ENCODE measurements around the gene XPC.

Gene XPC

GRCh38 chr3:14222457-14222856, 44.1 kb upstream of the XPC start:
- TF ChIP-seq, protein P1, sequence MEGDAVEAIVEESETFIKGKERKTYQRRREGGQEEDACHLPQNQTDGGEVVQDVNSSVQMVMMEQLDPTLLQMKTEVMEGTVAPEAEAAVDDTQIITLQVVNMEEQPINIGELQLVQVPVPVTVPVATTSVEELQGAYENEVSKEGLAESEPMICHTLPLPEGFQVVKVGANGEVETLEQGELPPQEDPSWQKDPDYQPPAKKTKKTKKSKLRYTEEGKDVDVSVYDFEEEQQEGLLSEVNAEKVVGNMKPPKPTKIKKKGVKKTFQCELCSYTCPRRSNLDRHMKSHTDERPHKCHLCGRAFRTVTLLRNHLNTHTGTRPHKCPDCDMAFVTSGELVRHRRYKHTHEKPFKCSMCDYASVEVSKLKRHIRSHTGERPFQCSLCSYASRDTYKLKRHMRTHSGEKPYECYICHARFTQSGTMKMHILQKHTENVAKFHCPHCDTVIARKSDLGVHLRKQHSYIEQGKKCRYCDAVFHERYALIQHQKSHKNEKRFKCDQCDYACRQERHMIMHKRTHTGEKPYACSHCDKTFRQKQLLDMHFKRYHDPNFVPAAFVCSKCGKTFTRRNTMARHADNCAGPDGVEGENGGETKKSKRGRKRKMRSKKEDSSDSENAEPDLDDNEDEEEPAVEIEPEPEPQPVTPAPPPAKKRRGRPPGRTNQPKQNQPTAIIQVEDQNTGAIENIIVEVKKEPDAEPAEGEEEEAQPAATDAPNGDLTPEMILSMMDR (IDR thresholded peaks at IDR 0.05; ENCODE audit: low read depth, low read length, missing control alignments), result no peak
- H3K4me3 ChIP-seq (replicated peaks; ENCODE audit: low read depth, low read length), result no peak overlapping the region
- no peak for DNase-seq (ENCODE audit: extremely low read depth, low read depth)

DNA sequence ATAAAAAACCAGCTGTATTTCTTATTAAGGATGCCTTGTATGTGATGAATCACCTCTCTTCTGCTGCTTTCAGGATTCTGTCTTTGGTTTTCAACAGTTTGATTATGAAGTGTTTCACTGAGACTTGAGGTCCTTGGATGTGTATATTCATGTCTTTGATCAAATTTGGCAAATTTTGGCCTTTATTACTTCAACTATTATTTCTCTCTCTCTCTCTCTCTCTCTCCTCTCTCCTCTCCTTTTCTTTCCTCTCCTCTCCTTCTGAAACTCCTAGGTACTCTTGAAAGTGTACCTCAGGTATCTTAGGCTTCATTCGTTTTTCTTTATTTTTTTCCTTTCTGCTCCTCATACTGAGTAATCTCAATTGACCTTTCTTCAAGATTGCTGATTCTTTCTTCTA, 43.5 kb upstream of the XPC start:
- no peak for DNase-seq (ENCODE audit: extremely low read depth, low read depth)
- TF ChIP-seq, protein P1 (IDR thresholded peaks at IDR 0.05; ENCODE audit: low read depth, low read length, missing control alignments), result no peak
- no peak overlapping the region for H3K4me3 ChIP-seq (replicated peaks; ENCODE audit: low read depth, low read length)

DNA sequence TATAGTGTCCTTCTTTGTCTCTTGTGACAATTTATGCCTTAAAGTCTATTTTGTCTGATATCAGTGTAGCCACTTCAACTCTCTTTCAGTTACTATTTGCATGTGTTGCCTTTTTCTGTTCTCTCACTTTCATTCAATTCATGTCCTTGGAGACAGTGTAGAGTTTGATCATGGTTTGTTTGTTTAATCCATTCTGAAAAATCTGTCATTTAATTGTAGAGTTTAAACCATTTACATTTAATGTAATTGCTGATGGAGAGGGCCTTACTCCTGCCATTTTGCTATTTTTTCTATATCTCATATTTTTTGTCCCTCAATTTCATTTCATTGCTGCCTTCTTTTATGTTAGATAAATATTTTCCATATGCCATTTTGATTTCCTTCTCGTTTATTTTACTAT, 42.5 kb upstream of the XPC start:
- TF ChIP-seq, protein P1 (IDR thresholded peaks at IDR 0.05; ENCODE audit: low read depth, low read length, missing control alignments), result no peak
- no peak overlapping the region for H3K4me3 ChIP-seq (replicated peaks; ENCODE audit: low read depth, low read length)

GRCh38 chr3:14218355-14218754, 40.0 kb upstream of the XPC start:
- DNase-seq (ENCODE audit: extremely low read depth, low read depth), result no peak
- TF ChIP-seq, protein P1 (IDR thresholded peaks at IDR 0.05; ENCODE audit: low read depth, low read length, missing control alignments), result no peak
- H3K4me3 ChIP-seq (replicated peaks; ENCODE audit: low read depth, low read length), result no peak overlapping the region

More for the DNA sequence above, 42.5 kb upstream of the XPC start:
- no peak for DNase-seq (ENCODE audit: extremely low read depth, low read depth)

GRCh38 chr3:14216257-14217048, 38.1 kb upstream of the XPC start:
- TF ChIP-seq, protein P1 (IDR thresholded peaks at IDR 0.05; ENCODE audit: low read depth, low read length, missing control alignments), result peak; percentile 34
- H3K4me3 ChIP-seq (replicated peaks; ENCODE audit: low read depth, low read length), result no peak overlapping the region
- DNase-seq (ENCODE audit: extremely low read depth, low read depth), result no peak

DNA sequence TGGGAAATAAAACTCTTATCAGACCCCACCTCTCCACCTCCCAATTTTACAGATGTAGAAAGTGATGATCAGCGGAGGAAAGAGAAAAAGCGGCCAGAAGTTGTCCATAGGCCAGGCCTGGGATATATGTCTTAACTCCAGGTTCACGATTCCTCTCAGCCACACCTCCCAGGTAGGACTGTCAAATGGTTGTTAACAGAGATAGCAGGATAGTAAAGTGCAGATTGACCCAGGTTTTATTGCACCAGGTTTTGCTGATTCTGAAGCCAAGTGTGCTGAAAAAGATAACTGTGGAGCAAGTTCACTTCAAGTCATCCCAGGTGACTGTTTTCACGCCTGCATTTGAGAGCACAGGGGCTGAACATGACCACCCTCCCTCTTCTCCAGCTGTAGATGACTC, 36.4 kb upstream of the XPC start:
- TF ChIP-seq, protein P1 (IDR thresholded peaks at IDR 0.05; ENCODE audit: low read depth, low read length, missing control alignments), result no peak
- H3K4me3 ChIP-seq (replicated peaks; ENCODE audit: low read depth, low read length), result no peak overlapping the region
- no peak for DNase-seq (ENCODE audit: extremely low read depth, low read depth)
